ENCODE data around the gene TNFRSF14.

GRCh38 chr1:2596530-2597333 lies 40.6 kb downstream of the TNFRSF14 start:
- TF ChIP-seq EZH2phosphoT487 (IDR thresholded peaks at IDR 0.05; ENCODE audit: insufficient read depth, low read depth) (no peak), EZH2 (IDR thresholded peaks at IDR 0.05; ENCODE audit: insufficient read depth, poor library complexity, severe bottlenecking) (no peak)
